ENCODE measurements around the gene ZBTB16.

ZBTB16 gene

DNA sequence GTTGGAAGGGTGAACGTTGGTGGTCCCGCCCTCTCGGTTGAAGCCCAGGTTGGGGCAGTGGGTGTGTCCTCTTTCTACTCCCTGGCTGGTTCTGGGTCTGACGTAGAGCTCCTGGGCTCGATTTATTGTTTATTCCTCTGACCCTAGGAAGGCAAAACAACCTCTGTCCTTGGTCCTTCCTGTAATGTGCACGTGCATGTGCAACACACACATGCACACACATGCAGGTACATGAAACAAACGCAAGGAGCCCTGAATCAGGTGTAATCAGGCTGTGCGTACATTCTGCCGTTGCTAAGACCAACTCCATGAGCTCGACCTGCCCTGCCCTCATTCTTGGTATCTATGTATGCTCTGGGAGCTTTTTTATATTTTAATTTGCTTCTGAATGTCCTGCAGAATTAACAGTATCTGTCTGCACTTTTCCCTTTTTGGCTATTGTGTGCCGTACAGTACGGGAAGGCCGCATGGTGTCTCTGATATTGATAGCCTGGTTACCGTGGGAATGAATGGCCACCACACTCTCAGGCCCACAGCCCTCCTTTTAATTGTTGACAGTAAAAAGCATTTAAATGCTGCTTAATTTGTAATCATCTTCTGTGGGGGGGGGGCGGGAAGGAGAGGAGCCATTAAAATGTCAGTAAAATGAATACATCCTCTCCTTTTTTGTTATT, 170.7 kb downstream of the ZBTB16 start:
- peaks cover 21% of the 10 kb centered on the region for H3K4me1 Mint-ChIP-seq
- no peak overlapping the region for H3K4me3 Mint-ChIP-seq
- no peaks in the 10 kb centered on the region for H3K36me3 Mint-ChIP-seq
- H3K27ac Mint-ChIP-seq: no peak overlapping the region
- no peaks in the 10 kb centered on the region for H3K27me3 Mint-ChIP-seq
- H3K9me3 Mint-ChIP-seq: no peaks in the 10 kb centered on the region

DNA sequence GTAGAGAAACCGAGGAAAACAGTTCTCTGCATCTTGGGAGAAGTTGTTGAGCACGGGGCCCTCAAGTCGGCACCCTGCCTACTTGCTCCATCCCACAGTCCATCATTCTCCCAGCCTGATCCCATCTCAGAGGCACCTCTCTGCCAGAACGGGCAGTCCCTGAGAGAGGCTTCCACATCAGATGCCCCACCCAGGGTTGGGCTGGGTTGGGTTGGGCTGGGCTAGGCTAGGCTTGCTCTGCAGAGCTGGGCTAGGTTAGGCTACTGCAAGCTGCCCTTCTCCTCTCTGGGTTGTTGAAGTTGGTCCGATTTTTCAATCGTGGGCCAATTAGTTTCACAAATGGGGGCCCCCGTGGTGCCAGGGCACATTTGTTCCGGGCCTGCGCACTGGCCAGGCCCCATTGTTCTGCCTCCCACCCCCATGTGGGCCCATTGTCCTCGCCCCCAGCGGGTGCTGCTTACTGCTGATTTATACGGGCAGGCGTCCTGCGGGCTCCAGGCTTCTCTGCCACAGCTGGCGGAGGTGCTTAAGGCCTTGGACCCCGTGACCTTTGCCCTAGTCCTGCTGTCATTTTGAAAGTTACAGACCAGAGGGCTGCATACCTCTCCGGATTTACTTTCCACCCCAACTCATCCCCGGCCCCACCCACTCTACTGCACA, 173.0 kb downstream of the ZBTB16 start:
- no peak overlapping the region for H3K4me3 Mint-ChIP-seq
- H3K9me3 Mint-ChIP-seq: no peaks in the 10 kb centered on the region
- no peaks in the 10 kb centered on the region for H3K27me3 Mint-ChIP-seq
- H3K27ac Mint-ChIP-seq: no peak overlapping the region
- no peaks in the 10 kb centered on the region for H3K4me1 Mint-ChIP-seq
- H3K36me3 Mint-ChIP-seq: no peaks in the 10 kb centered on the region

DNA sequence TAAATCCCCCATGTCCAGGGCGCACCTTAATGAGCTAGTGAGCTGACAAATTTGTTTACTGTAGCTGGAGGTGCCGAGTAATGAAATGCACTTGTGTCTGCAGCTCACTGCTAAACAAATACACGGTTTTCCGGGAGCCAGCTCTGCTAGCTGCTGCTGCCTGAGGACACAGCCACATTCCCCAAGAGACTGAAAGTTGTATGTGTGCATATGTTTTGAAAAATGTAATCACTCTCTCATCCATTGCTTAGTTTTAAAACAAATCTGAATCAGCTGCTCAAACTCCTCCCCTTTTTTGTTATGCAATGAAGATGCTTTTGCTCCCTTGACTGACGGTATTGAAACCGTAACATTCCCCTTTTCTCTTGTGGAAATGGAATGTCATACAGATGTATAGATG, 174.2 kb downstream of the ZBTB16 start:
- H3K9me3 Mint-ChIP-seq: no peaks in the 10 kb centered on the region

DNA sequence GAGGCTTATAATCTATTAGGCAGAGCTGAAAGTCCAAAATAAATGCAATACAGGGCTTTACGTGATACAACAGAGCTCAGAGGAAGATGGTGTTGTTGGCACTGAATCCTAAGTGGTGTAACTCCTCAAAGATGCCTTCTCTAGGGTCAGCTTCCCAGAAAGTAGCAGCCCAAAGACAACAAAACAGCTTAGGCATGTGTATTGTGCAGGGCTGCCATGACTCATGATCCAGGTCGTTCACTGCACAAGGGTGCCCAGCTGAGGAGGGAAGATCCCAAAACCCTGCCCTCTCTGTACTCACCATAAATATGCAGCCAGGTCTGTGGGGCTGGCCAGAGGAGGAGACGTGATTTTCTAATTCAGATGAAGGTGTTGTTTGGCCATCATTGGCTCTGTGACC, 177.3 kb downstream of the ZBTB16 start:
- no peaks in the 10 kb centered on the region for H3K9me3 Mint-ChIP-seq
- H3K27ac Mint-ChIP-seq: no peak overlapping the region
- H3K36me3 Mint-ChIP-seq: no peaks in the 10 kb centered on the region
- no peak overlapping the region for H3K4me3 Mint-ChIP-seq
- H3K27me3 Mint-ChIP-seq: no peaks in the 10 kb centered on the region
- no peaks in the 10 kb centered on the region for H3K4me1 Mint-ChIP-seq

More for the DNA sequence above, 174.2 kb downstream of the ZBTB16 start:
- H3K4me3 Mint-ChIP-seq: no peak overlapping the region
- no peaks in the 10 kb centered on the region for H3K36me3 Mint-ChIP-seq
- H3K27me3 Mint-ChIP-seq: no peaks in the 10 kb centered on the region
- no peaks in the 10 kb centered on the region for H3K4me1 Mint-ChIP-seq
- H3K27ac Mint-ChIP-seq: no peak overlapping the region

DNA sequence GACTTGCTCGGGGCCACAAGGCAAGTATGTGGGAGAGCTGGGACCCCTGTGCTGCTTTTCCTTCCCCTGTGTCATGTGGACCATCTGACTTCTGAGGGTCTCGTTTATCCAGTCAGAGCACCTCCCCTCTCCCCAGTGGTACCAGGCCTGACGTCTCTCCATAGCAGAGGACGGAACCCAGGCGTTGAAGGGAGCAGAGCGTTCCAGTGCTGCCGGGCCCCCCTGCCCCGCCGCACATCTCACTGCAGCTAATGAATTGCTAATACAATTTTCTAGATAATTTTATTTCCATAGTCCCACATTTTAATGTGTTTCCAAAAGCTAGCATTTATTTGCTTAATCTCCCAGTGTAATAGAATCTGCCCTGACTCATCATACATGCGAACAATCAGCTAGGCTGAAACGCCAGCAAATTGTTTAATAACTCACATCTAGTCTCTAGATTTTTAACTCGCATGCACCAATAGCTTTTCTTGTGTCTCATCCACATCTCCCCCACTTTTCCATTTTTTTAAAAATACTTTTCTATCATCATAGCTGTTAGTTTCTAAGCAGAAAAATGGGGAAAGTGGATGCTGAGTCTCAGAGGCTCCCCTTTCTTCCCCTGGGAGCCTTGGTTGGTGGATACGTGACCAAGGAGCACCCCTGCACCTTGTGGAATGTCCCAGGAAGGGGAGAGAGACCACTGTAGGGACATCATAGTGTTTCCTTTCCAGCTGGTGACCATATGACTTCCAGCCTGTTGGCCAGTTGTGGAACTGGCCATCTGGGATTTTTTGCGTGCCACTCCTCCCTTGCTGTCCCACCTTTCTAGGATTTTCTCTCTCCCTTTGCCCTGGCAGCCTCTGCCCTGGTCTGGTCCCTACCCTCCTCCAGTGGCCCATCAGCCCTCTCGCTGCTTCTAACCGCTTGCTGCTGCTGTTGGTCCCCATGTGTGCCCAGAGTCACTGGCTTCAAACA, 178.1 kb downstream of the ZBTB16 start:
- no peaks in the 10 kb centered on the region for H3K36me3 Mint-ChIP-seq
- H3K27ac Mint-ChIP-seq: no peak overlapping the region
- H3K4me1 Mint-ChIP-seq: no peaks in the 10 kb centered on the region

DNA sequence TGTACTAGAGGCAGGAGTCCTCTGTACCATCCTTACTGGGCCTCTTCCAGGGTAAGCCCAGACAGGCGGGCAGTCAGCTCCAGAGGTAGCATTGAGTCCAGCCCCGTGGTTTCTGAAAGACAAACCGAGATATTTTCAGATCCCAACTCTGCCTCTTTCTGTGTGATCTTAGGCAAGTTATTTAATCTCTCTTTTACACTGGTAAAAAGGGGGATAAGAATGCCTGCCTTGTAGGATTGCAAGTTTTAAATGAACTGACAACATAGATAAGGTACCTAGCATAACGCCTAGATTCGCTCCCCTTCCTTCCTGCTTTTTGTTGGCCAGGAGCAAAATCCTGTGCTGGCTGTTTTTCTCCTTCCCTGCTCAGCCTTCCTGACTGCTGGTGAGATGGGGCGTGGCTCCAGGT, 180.2 kb downstream of the ZBTB16 start:
- Mint-ChIP-seq H3K4me1 (no peaks in the 10 kb centered on the region), H3K36me3 (no peaks in the 10 kb centered on the region)

More for the DNA sequence above, 178.1 kb downstream of the ZBTB16 start:
- H3K27me3 Mint-ChIP-seq: no peaks in the 10 kb centered on the region
- H3K9me3 Mint-ChIP-seq: no peaks in the 10 kb centered on the region
- H3K4me3 Mint-ChIP-seq: no peak overlapping the region

DNA sequence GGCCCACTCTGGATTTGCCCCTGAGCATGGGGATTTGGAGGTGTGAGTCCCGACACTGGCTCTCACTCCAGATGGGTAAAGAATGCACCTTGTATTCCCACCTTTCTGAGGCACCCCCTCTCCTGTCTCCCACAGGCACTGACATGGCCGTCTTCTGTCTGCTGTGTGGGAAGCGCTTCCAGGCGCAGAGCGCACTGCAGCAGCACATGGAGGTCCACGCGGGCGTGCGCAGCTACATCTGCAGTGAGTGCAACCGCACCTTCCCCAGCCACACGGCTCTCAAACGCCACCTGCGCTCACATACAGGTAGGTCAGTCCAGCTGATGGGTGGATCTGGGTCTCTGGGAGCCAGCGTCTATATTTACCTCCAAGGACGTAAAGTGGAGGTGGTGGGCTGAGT, 182.5 kb downstream of the ZBTB16 start:
- no peaks in the 10 kb centered on the region for H3K9me3 Mint-ChIP-seq
- no peaks in the 10 kb centered on the region for H3K4me1 Mint-ChIP-seq
- H3K27me3 Mint-ChIP-seq: no peaks in the 10 kb centered on the region
- no peak overlapping the region for H3K4me3 Mint-ChIP-seq
- H3K36me3 Mint-ChIP-seq: no peaks in the 10 kb centered on the region
- H3K27ac Mint-ChIP-seq: no peak overlapping the region

More for the DNA sequence above, 180.2 kb downstream of the ZBTB16 start:
- H3K27ac Mint-ChIP-seq: no peak overlapping the region
- no peak overlapping the region for H3K4me3 Mint-ChIP-seq
- H3K27me3 Mint-ChIP-seq: no peaks in the 10 kb centered on the region
- no peaks in the 10 kb centered on the region for H3K9me3 Mint-ChIP-seq

DNA sequence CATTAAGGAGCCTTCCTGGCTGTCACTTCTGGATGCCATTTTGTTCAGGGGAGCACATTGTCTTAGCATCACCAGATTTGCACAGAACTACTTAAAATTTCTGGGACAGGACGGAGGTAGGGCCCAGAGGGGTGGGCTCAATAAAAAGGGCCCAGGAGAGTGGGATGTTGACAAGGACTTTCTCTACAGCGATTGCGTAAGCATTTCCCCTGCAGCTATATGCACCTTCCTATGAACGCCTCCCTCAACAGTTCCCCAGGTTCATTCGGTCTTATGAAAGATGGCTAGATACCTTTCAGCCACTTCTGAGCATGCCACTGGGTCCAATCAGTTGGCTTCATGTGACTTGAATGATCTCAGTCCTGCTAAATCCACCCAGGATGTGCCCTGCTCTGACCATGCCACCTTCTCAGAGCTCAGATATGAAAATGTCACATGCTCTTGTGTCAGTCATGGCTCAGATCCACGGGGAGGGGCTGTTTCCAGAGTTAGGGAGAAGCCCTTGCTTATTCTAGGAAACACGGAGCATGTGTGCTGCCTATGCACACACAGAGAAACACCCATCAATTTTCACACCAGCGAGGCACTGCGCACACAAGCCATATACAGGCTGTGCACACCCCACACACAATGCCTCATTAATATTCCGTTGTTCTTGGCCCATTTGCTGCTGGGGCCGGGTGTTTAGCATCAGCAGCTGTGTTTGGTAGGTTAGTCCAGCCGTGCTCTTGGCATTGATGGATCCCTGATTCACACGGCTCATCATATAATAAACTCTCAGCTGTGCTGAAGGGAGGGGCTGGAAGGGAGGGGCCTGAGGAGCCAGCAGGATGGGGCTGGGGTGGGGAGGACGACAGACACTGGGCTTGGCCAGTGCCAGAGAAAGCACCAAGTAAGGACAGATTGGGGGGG, 184.2 kb downstream of the ZBTB16 start:
- H3K4me1 Mint-ChIP-seq: no peaks in the 10 kb centered on the region
- H3K9me3 Mint-ChIP-seq: no peaks in the 10 kb centered on the region
- no peak overlapping the region for H3K4me3 Mint-ChIP-seq
- H3K36me3 Mint-ChIP-seq: peaks cover 1% of the 10 kb centered on the region
- no peak overlapping the region for H3K27ac Mint-ChIP-seq
- H3K27me3 Mint-ChIP-seq: no peaks in the 10 kb centered on the region

DNA sequence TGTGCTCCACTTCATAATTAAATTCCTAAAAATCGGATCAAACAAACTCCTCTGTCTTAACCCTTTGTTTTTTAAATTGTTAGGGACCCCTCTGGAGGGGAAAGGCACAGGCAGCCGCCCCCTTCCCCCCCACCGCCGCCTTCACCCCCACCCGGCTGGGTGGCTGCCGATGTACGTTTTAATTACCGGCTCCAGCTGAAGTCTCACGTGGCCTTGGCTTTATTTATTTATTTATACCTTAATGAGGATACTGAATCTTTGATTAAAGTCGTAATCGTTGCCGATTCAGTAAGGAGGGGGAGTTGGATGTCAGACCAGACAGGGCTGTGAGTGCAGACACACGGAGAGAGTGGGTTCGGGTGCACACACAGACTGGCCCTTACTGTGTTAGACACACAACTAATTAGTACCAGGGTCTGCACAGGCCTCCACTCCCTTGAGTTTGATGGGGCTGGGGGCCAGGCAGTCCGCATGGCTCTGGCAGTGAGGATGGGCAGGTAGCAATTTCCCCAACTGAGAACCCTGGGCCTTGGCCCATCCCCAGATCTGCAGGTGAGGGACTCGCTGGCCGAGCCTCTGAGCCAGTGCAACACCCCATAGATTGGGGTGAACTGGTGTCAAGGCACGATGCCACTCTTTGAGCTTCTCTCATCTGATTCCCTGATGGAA, 185.3 kb downstream of the ZBTB16 start:
- Mint-ChIP-seq H3K4me1 (no peaks in the 10 kb centered on the region), H3K36me3 (peaks cover 1% of the 10 kb centered on the region)

DNA sequence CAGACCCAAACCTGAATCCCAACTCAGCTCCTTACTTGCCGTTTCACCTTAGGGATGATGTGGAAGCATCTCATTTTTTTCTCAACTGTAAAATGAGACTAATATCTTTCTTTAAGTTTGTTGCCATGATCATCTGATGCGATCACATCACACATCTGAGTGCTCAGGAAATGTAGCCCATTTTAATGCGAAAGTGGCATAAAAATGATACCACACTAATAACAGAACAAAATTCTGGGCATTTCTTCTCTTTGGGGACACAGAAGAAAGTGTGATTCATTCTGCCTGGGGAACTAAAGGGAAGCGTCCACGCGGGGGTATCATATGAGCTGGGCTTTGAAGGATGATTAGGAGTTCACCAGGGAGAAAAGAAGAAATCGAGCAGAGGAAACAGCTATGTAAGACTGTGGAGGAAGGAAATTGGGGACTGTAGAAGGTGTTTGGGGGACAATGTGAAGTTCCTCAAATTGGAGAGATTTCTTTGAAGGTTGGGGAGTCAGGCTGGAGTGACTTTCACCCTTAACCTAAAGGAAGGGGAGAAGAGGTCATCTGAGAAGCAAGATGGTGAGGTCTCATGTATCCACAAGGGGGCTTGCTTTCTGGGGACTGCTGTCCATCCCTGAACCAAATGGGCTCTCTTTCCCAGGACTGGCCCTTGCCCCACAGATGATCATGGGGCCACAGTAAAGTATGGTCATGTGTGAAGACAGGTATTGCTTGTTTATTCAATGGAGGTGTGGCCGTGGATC, 187.0 kb downstream of the ZBTB16 start:
- Mint-ChIP-seq H3K4me1 (no peaks in the 10 kb centered on the region), H3K27ac (no peak overlapping the region), H3K9me3 (no peaks in the 10 kb centered on the region), H3K27me3 (no peaks in the 10 kb centered on the region), H3K36me3 (peaks cover 1% of the 10 kb centered on the region), H3K4me3 (no peak overlapping the region)

More for the DNA sequence above, 185.3 kb downstream of the ZBTB16 start:
- Mint-ChIP-seq H3K27me3 (no peaks in the 10 kb centered on the region), H3K27ac (no peak overlapping the region), H3K9me3 (no peaks in the 10 kb centered on the region), H3K4me3 (no peak overlapping the region)

DNA sequence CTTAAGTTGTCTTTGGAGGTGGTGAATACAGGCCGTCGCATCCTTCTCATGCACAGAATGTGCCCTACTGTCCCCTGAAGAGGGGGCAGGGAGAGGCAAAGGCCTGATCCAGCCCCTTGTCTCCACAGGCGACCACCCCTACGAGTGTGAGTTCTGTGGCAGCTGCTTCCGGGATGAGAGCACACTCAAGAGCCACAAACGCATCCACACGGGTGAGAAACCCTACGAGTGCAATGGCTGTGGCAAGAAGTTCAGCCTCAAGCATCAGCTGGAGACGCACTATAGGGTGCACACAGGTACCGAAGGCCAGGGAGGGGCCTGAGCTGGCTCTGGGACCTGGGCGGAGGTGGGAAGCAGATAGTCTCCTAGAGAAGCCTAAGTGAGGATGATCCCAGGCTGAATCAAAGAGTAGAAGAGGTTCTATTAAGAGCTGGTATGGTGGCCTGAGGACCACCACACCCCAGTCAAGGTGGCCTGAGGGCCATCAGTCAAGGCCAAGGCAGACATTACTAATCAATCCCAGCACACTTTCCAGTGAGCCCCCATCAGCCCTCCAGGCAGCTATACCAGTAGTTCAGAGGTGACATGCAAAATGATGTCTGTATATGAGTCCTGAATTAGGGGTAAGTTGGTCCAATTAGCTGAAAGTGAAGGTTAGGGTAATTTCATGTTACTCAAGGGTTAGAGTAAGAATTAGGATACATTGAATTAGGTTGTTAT, 187.7 kb downstream of the ZBTB16 start:
- H3K36me3 Mint-ChIP-seq: peaks cover 1% of the 10 kb centered on the region
- H3K4me1 Mint-ChIP-seq: no peaks in the 10 kb centered on the region
- no peak overlapping the region for H3K4me3 Mint-ChIP-seq
- no peak overlapping the region for H3K27ac Mint-ChIP-seq
- H3K27me3 Mint-ChIP-seq: no peaks in the 10 kb centered on the region
- no peaks in the 10 kb centered on the region for H3K9me3 Mint-ChIP-seq

DNA sequence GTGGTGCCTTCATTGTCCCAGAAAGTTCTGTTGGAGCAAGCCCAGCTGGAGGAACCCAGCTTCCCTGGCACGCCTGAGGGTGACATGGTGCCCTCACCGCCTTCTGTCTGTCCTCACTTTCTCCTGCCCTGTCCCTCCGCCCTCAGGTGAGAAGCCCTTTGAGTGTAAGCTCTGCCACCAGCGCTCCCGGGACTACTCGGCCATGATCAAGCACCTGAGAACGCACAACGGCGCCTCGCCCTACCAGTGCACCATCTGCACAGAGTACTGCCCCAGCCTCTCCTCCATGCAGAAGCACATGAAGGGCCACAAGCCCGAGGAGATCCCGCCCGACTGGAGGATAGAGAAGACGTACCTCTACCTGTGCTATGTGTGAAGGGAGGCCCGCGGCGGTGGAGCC, 190.7 kb downstream of the ZBTB16 start:
- H3K4me1 Mint-ChIP-seq: no peaks in the 10 kb centered on the region
- H3K9me3 Mint-ChIP-seq: no peaks in the 10 kb centered on the region
- no peak overlapping the region for H3K4me3 Mint-ChIP-seq
- peaks cover 1% of the 10 kb centered on the region for H3K36me3 Mint-ChIP-seq
- H3K27ac Mint-ChIP-seq: no peak overlapping the region
- no peaks in the 10 kb centered on the region for H3K27me3 Mint-ChIP-seq

DNA sequence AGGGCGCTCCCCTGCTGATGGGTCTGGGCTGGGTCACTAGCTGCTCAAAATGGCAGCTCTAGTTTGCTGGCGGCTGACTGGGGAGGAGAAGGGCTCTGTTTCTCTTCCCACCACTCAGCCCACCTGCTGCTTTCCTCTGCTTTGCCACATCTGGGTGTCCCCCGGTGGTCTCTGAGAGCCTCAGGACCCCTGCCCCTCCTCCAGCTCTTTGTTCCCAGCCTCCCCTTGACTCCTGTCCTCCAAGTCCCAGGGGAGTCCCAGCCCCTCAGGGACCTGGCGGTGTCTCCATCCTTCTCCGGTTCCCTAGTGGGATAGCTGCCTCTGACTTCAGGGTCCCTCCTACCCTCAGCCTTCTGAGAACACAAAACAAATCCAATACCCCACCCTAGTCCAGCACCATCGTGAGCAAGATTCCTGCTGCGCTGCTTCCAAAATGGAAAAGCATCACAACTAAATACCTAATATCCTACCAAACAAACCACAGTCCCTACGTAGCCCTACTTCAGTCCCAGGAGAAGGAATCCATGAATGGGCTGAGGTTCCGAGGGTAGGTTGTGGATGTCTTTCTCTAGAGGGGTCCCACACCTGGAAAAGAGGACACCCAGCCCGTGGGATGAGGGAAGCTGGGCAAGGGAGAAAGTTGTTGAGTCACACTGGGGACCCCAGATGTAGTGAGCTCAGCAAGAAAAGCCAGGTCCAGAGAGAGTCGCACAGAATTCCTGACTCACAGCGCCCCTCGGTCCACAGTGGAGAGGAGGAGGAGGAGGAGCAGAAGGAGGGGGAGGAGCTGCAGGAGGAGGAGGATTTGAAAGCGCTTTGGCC, 191.7 kb downstream of the ZBTB16 start:
- Mint-ChIP-seq H3K36me3 (peaks cover 1% of the 10 kb centered on the region), H3K4me1 (no peaks in the 10 kb centered on the region), H3K4me3 (no peak overlapping the region), H3K27me3 (no peaks in the 10 kb centered on the region), H3K9me3 (no peaks in the 10 kb centered on the region), H3K27ac (no peak overlapping the region)
